Nephron (organoid): ENCODE results near the gene MYO16.
"Not testable (repeated sequence)": the region's sequence is repeated elsewhere in the genome, so short reads cannot be mapped to it uniquely, and the experiment has no call there.

Experiments
- H3K27ac Mint-ChIP-seq, 3 experiments: 2 replicates each; pipeline ENCODE4 v1.8.0; 2020; ENCODE audit warnings: mixed read lengths in 3 of 3, mild to moderate bottlenecking in 2 of 3, moderate library complexity in 1 of 3
- H3K27me3 Mint-ChIP-seq: 2 replicates; pipeline ENCODE4 v1.8.0; 2021; ENCODE audit warnings: low read depth, mild to moderate bottlenecking, moderate library complexity, mixed read lengths
- H3K36me3 Mint-ChIP-seq: 2 replicates; pipeline ENCODE4 v1.8.0; 2020; ENCODE audit warnings: low read depth, mixed read lengths
- H3K4me1 Mint-ChIP-seq: 2 replicates; pipeline ENCODE4 v1.8.0; 2020; ENCODE audit warnings: mixed read lengths
- H3K4me3 Mint-ChIP-seq, 3 experiments: 2 replicates each; pipeline ENCODE4 v1.8.0; 2020; ENCODE audit warnings: mild to moderate bottlenecking in 3 of 3, mixed read lengths in 3 of 3, moderate library complexity in 2 of 3
- H3K9me3 Mint-ChIP-seq: 2 replicates; pipeline ENCODE4 v1.8.0; 2020; ENCODE audit warnings: mixed read lengths
- CTCF ChIP-seq, 3 experiments: fragments of 200-600 bp; sonication (generic); IDR thresholded peaks; one replicate each; pipeline ENCODE4 v1.5.0; 2021; ENCODE audit warnings: antibody characterized with exemption in 3 of 3; ENCODE audit not compliant: unreplicated experiment in 3 of 3

MYO16 gene

GRCh38 chr13:108987944-108988343 lies 358.5 kb downstream of the MYO16 start:
- Mint-ChIP-seq H3K36me3 (no peaks in the 10 kb centered on the region), H3K27ac (no peak overlapping the region), H3K27me3 (no peaks in the 10 kb centered on the region), H3K4me1 (no peaks in the 10 kb centered on the region), H3K9me3 (no peaks in the 10 kb centered on the region), H3K4me3 (no peak overlapping the region)
- TF ChIP-seq CTCF (IDR thresholded peaks at IDR 0.05; ENCODE audit: unreplicated experiment in 3 of 3) = no peak

GRCh38 chr13:108991416-108991815 lies 362.0 kb downstream of the MYO16 start:
- H3K27me3 Mint-ChIP-seq, H3K27ac Mint-ChIP-seq, H3K4me1 Mint-ChIP-seq, H3K36me3 Mint-ChIP-seq, H3K4me3 Mint-ChIP-seq, H3K9me3 Mint-ChIP-seq: not testable (repeated sequence)

- TF ChIP-seq CTCF (IDR thresholded peaks at IDR 0.05; ENCODE audit: unreplicated experiment in 3 of 3) = no peak
- Mint-ChIP-seq H3K27me3 (no peaks in the 10 kb centered on the region), H3K27ac (no peak overlapping the region), H3K4me1 (no peaks in the 10 kb centered on the region), H3K36me3 (no peaks in the 10 kb centered on the region), H3K4me3 (no peak overlapping the region), H3K9me3 (no peaks in the 10 kb centered on the region)
These were observed 363.9 kb downstream of the MYO16 start for GRCh38 chr13:108993346-108993745.

GRCh38 chr13:108996430-108996829 lies 367.0 kb downstream of the MYO16 start:
- Mint-ChIP-seq H3K27me3 (no peaks in the 10 kb centered on the region), H3K9me3 (no peaks in the 10 kb centered on the region), H3K27ac (no peak overlapping the region), H3K36me3 (no peaks in the 10 kb centered on the region), H3K4me3 (no peak overlapping the region), H3K4me1 (no peaks in the 10 kb centered on the region)
- no peak for TF ChIP-seq CTCF (IDR thresholded peaks at IDR 0.05; ENCODE audit: unreplicated experiment in 3 of 3)

- H3K9me3 Mint-ChIP-seq = no peaks in the 10 kb centered on the region
- no peak overlapping the region for H3K27ac Mint-ChIP-seq
- no peaks in the 10 kb centered on the region for H3K27me3 Mint-ChIP-seq
- H3K36me3 Mint-ChIP-seq = no peaks in the 10 kb centered on the region
- no peak overlapping the region for H3K4me3 Mint-ChIP-seq
- no peaks in the 10 kb centered on the region for H3K4me1 Mint-ChIP-seq
- TF ChIP-seq CTCF (IDR thresholded peaks at IDR 0.05; ENCODE audit: unreplicated experiment in 3 of 3) = no peak
These were observed 370.8 kb downstream of the MYO16 start for GRCh38 chr13:109000207-109000606.

- no peaks in the 10 kb centered on the region for H3K36me3 Mint-ChIP-seq
- H3K4me3 Mint-ChIP-seq = no peak overlapping the region
- H3K27ac Mint-ChIP-seq = no peak overlapping the region
- H3K9me3 Mint-ChIP-seq = no peaks in the 10 kb centered on the region
- H3K27me3 Mint-ChIP-seq = no peaks in the 10 kb centered on the region
- TF ChIP-seq CTCF (IDR thresholded peaks at IDR 0.05; ENCODE audit: unreplicated experiment in 3 of 3) = no peak
- H3K4me1 Mint-ChIP-seq = no peaks in the 10 kb centered on the region
These were observed 373.5 kb downstream of the MYO16 start for GRCh38 chr13:109002934-109003333.
